ENCODE results near the gene ZSCAN21.
"Not testable (repeated sequence)": the region's sequence is repeated elsewhere in the genome, so short reads cannot be mapped to it uniquely, and the experiment has no call there.

DNA sequence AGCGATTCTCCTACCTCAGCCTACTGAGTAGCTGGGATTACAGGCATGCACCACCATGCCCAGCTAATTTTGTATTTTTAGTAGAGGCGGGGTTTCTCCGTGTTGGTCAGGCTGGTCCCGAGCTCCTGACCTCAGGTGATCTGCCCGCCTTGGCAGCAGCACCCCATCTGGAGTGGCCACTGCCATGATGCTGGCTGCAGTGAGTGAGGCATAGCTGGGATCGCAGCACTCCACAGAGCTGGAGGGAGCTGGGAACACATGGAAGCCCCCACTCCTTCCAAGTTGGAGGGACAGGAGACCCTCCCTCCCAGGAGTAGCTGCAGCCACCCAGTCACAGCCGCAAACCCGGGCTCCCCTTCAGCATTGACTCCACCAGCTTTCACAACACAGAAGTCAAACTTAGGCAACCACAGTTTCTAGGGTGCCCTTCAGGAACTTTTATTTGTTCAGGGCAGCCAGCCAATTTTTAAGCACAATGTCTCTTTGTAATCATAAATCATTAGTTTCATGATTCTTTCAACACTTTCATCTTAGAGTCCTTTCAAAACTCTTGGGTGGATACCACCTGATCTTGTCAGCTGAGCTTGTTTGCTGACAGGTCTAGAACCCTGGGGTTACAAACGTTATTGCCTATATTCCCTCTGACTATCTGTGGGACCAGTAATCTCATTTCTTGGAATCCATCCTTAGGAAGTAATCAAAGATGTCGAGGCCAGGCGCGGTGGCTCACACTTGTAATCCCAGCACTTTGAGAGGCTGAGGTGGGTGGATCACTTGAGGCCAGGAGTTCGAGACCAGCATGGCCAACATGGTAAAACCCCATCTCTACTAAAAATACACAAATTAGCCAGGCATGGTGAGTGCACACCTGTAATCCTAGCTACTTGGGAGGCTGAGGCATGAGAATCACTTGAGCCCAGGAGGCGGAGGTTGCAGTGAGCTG is 36.9 kb upstream of the ZSCAN21 start:
- not testable (repeated sequence) for TF ChIP-seq EZH2 (IDR thresholded peaks at IDR 0.05); POLR2AphosphoS5 (IDR thresholded peaks at IDR 0.05; ENCODE audit: borderline replicate concordance, low read depth, low read length); FOXP2 (optimal IDR thresholded peaks at IDR 0.05; ENCODE audit: control extremely low read depth, extremely low read length, insufficient read depth)

All from SK-N-MC (cell line).